DOHH2 (cell line): ENCODE measurements around the gene COX10.

ENCODE experiments used
- H3F3A ChIP-seq: fragments of 200-600 bp; sonication (generic), shearing (Covaris generic); 2 replicates; pipeline ENCODE4 v1.6.0; 2016; ENCODE audit warnings: antibody characterized with exemption, mild to moderate bottlenecking; ENCODE audit not compliant: control insufficient read depth, insufficient read depth
- H3K27ac ChIP-seq: fragments of 200-600 bp; sonication (generic); 2 replicates; pipeline ENCODE4 v1.5.1; 2014; ENCODE audit warnings: low read depth, mild to moderate bottlenecking, low read length, moderate library complexity
- H3K27me3 ChIP-seq: fragments of 200-600 bp; sonication (generic); 2 replicates; pipeline ENCODE4 v1.6.1; 2014; ENCODE audit warnings: mild to moderate bottlenecking, low read length, mixed read lengths; ENCODE audit not compliant: control insufficient read depth
- H3K36me3 ChIP-seq: fragments of 200-600 bp; sonication (generic); 2 replicates; pipeline ENCODE4 v1.6.1; 2014; ENCODE audit warnings: mild to moderate bottlenecking, low read length, moderate library complexity, mixed read lengths; ENCODE audit not compliant: control insufficient read depth
- H3K4me1 ChIP-seq: fragments of 200-600 bp; sonication (generic); 2 replicates; pipeline ENCODE4 v1.6.1; 2014; ENCODE audit warnings: mild to moderate bottlenecking, low read length, mixed read lengths; ENCODE audit not compliant: control insufficient read depth
- H3K4me2 ChIP-seq: fragments of 200-600 bp; sonication (generic); 2 replicates; pipeline ENCODE4 v1.6.0; 2014; ENCODE audit warnings: mild to moderate bottlenecking, low read length, moderate library complexity
- H3K4me3 ChIP-seq: fragments of 200-600 bp; sonication (generic); 2 replicates; pipeline ENCODE4 v1.5.1; 2014; ENCODE audit warnings: mild to moderate bottlenecking, low read length, mixed read lengths
- H3K79me2 ChIP-seq: fragments of 200-600 bp; sonication (generic); 2 replicates; pipeline ENCODE4 v1.6.1; 2014; ENCODE audit warnings: mild to moderate bottlenecking, low read length, mixed read lengths; ENCODE audit not compliant: control insufficient read depth
- H3K9me2 ChIP-seq: fragments of 200-600 bp; sonication (generic); replicated peaks from 2 replicates; pipeline ENCODE4 v1.6.1; 2014; ENCODE audit warnings: mild to moderate bottlenecking, low read length, mixed read lengths; ENCODE audit not compliant: control insufficient read depth
- H3K9me3 ChIP-seq: fragments of 200-600 bp; sonication (generic); 2 replicates; pipeline ENCODE4 v1.6.1; 2014; ENCODE audit warnings: antibody characterized with exemption, low read length, mixed read lengths; ENCODE audit not compliant: control insufficient read depth, insufficient read depth
- H4K20me1 ChIP-seq: fragments of 200-600 bp; sonication (generic); 2 replicates; pipeline ENCODE4 v1.6.0; 2014; ENCODE audit warnings: low read depth, mild to moderate bottlenecking, antibody characterized with exemption, low read length, moderate library complexity; ENCODE audit not compliant: control insufficient read depth, insufficient read depth
- EZH2phosphoT487 ChIP-seq: fragments of 200-600 bp; sonication (generic); IDR thresholded peaks from 2 replicates; pipeline ENCODE4 v1.6.1; 2017; ENCODE audit warnings: borderline replicate concordance, mild to moderate bottlenecking, antibody characterized with exemption, low read length, moderate library complexity, mixed read lengths
- TF ChIP-seq, protein P1 (sequence below): fragments of 200-600 bp; sonication (generic); IDR thresholded peaks from one replicate; pipeline ENCODE4 v1.5.1; 2014; ENCODE audit warnings: antibody characterized with exemption, mild to moderate bottlenecking, low read depth, low read length; ENCODE audit not compliant: poor library complexity, severe bottlenecking

Gene COX10

DNA sequence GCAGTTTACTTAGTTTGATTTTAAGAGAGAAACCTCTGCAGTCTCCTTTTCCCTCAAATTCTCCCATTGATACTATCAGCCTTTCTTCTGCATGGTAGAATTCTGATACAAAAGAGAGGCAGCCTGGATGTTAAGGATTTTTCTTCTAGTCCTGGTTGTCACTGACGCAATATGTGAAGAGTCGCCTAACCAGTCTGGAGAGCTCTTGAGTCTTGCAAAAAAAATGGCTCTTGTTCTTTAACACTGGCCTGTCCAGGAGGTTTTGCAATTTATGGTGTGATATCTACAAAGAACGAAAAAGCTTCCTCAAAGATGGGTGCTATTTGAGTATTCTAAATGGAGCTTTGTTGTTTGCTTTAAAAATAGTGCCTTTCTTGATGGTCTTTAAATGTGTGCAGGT, 28.9 kb downstream of the COX10 start:
- peaks cover 63% of the 10 kb centered on the region for H3K79me2 ChIP-seq
- no peak overlapping the region for H3K4me3 ChIP-seq
- no peaks in the 10 kb centered on the region; the same call in 1 of the 2 replicates for H4K20me1 ChIP-seq
- H3K36me3 ChIP-seq, result peaks cover 14% of the 10 kb centered on the region
- H3K27me3 ChIP-seq, result no peaks in the 10 kb centered on the region
- H3K27ac ChIP-seq, result no peak overlapping the region
- TF ChIP-seq, protein P1, sequence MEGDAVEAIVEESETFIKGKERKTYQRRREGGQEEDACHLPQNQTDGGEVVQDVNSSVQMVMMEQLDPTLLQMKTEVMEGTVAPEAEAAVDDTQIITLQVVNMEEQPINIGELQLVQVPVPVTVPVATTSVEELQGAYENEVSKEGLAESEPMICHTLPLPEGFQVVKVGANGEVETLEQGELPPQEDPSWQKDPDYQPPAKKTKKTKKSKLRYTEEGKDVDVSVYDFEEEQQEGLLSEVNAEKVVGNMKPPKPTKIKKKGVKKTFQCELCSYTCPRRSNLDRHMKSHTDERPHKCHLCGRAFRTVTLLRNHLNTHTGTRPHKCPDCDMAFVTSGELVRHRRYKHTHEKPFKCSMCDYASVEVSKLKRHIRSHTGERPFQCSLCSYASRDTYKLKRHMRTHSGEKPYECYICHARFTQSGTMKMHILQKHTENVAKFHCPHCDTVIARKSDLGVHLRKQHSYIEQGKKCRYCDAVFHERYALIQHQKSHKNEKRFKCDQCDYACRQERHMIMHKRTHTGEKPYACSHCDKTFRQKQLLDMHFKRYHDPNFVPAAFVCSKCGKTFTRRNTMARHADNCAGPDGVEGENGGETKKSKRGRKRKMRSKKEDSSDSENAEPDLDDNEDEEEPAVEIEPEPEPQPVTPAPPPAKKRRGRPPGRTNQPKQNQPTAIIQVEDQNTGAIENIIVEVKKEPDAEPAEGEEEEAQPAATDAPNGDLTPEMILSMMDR, result no peak
- no peak for TF ChIP-seq EZH2phosphoT487
- H3F3A ChIP-seq, result no peaks in the 10 kb centered on the region
- no peak overlapping the region for H3K4me2 ChIP-seq
- H3K4me1 ChIP-seq, result no peaks in the 10 kb centered on the region
- no peaks in the 10 kb centered on the region for H3K9me3 ChIP-seq
- H3K9me2 ChIP-seq, result no peaks in the 10 kb centered on the region

DNA sequence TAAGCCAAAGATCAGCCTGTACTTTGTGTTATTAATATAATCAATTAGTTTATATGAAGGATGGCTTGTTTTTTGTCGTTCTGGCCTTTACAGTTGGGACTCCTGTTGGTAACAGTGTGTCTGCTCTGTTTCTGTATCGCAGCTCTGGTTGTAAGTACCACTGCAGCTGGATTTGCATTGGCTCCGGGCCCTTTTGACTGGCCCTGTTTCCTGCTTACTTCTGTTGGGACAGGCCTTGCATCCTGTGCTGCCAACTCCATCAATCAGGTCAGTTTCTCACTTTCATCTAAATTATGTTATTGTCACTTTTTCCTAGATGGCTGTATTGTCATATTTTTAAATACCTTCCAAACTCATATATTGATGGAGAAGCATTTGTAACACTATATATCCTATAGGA, 32.7 kb downstream of the COX10 start:
- H3F3A ChIP-seq, result no peaks in the 10 kb centered on the region
- peaks cover 34% of the 10 kb centered on the region for H3K79me2 ChIP-seq
- H3K9me3 ChIP-seq, result no peaks in the 10 kb centered on the region
- H3K4me1 ChIP-seq, result no peaks in the 10 kb centered on the region
- H3K4me3 ChIP-seq, result no peak overlapping the region
- H3K27me3 ChIP-seq, result no peaks in the 10 kb centered on the region
- no peak for TF ChIP-seq EZH2phosphoT487
- TF ChIP-seq, protein P1, result no peak
- no peaks in the 10 kb centered on the region for H3K9me2 ChIP-seq
- no peaks in the 10 kb centered on the region; the same call in 1 of the 2 replicates for H4K20me1 ChIP-seq
- H3K27ac ChIP-seq, result no peak overlapping the region
- H3K36me3 ChIP-seq, result peaks cover 24% of the 10 kb centered on the region
- H3K4me2 ChIP-seq, result no peak overlapping the region

DNA sequence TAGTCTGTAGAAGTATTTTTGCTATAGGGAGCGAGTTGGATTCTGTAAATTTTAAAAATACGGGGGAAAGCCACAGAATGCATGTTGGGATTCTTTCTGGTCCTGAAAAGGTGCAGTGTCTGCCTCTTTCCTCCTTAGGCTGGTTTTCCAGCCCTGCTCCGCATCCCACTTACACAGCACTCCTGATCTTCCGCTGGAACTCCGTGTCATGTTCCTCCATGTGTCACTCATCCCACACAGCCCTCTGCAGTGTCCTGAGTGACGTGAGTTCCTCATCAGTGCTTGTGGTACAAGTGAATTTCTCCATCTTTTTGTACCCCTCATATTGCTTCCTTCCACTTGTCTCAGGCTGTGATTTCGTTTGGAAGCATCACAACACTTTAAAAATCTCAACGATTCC, 34.5 kb downstream of the COX10 start:
- H3K4me2 ChIP-seq, result no peak overlapping the region
- no peak for TF ChIP-seq EZH2phosphoT487
- TF ChIP-seq, protein P1, result no peak
- no peaks in the 10 kb centered on the region for H3F3A ChIP-seq
- H3K27me3 ChIP-seq, result no peaks in the 10 kb centered on the region
- H3K27ac ChIP-seq, result no peak overlapping the region
- peaks cover 25% of the 10 kb centered on the region for H3K79me2 ChIP-seq
- H3K4me1 ChIP-seq, result no peaks in the 10 kb centered on the region
- no peak overlapping the region for H3K4me3 ChIP-seq
- no peaks in the 10 kb centered on the region for H3K9me2 ChIP-seq
- H3K36me3 ChIP-seq, result peaks cover 31% of the 10 kb centered on the region
- no peaks in the 10 kb centered on the region for H4K20me1 ChIP-seq
- no peaks in the 10 kb centered on the region for H3K9me3 ChIP-seq
